B cell (primary cell): ENCODE measurements around the gene TMEM233. TPM values are rescaled to one million over a fixed set of nuclear protein-coding genes. Genes with fewer than 3 reads are reported as not detected.

Experiments
- ATAC-seq: fragments of 200-7000 bp; cut with Tn5 transposase; one replicate; pipeline ENCODE4 v1.10.0; 2021; ENCODE audit warnings: low read depth, mild to moderate bottlenecking, moderate number of reproducible peaks, moderate library complexity
- CTCF ChIA-PET: fragments of 350-600 bp; sonication (Branson Sonifier 250); formaldehyde crosslinking; loops from one replicate; lab custom pipeline; 2021; ENCODE audit warnings: antibody characterized with exemption, inconsistent platforms; lab: Charles Lee
- POLR2A ChIA-PET: fragments of 350-600 bp; sonication (Branson Sonifier 250); formaldehyde crosslinking; loops from one replicate; lab custom pipeline; 2021; ENCODE audit warnings: antibody characterized with exemption; lab: Charles Lee
- DNase-seq: peaks from one replicate; pipeline ENCODE4 v3.0.0; 2013
- H2AFZ ChIP-seq: 2 replicates; pipeline ENCODE4 v1.6.1; 2012; ENCODE audit warnings: mild to moderate bottlenecking, low read depth, low read length; ENCODE audit not compliant: insufficient read depth, poor library complexity, severe bottlenecking
- H3K27ac ChIP-seq, 2 donors: 1 replicate in 1 of 2; 2 replicates in 1 of 2; pipeline ENCODE4 v1.5.1; 2012 to 2013; ENCODE audit warnings: low read length in 2 of 2, mild to moderate bottlenecking in 2 of 2, moderate library complexity in 1 of 2
- H3K27me3 ChIP-seq, 4 experiments: fragments of 200-600 bp in 1 of 4; sonication (generic) in 1 of 4; replicated peaks in 1 of 4; 1 replicate in 2 of 4; 2 replicates in 2 of 4; pipeline versions ENCODE4 v1.6.1 to v1.7.0; 2013 to 2016; ENCODE audit warnings: low read length in 3 of 4, mild to moderate bottlenecking in 2 of 4, mixed read lengths in 1 of 4, moderate library complexity in 1 of 4; ENCODE audit not compliant: insufficient read depth in 4 of 4, control insufficient read depth in 3 of 4; ENCODE audit errors: control extremely low read depth in 1 of 4
- H3K36me3 ChIP-seq, 2 experiments: replicated peaks in 1 of 2; 1 replicate in 1 of 2; 2 replicates in 1 of 2; pipeline versions ENCODE4 v1.6.1 to v1.7.1; 2013; ENCODE audit warnings: low read length in 1 of 2; ENCODE audit not compliant: insufficient read depth in 2 of 2, control insufficient read depth in 1 of 2; ENCODE audit errors: control extremely low read depth in 1 of 2, extremely low read depth in 1 of 2
- H3K4me1 ChIP-seq, 2 donors: fragments of 200-600 bp in 1 of 2; sonication (generic) in 1 of 2; 1 replicate in 1 of 2; 2 replicates in 1 of 2; pipeline versions ENCODE4 v1.5.1 to v1.6.1; 2013 to 2017; ENCODE audit warnings: low read length in 2 of 2; ENCODE audit not compliant: control insufficient read depth in 2 of 2, insufficient read depth in 2 of 2
- H3K4me2 ChIP-seq: replicated peaks from 2 replicates; pipeline ENCODE3; 2012; ENCODE audit warnings: mild to moderate bottlenecking, low read depth, low read length; ENCODE audit not compliant: poor library complexity, severe bottlenecking
- H3K4me3 ChIP-seq, 5 experiments: fragments of 200-600 bp in 1 of 5; sonication (generic) in 1 of 5; 1 replicate in 3 of 5; 2 replicates in 2 of 5; pipeline versions ENCODE4 v1.5.1 to v1.7.0; 2011 to 2016; ENCODE audit warnings: low read length in 4 of 5, mild to moderate bottlenecking in 4 of 5, low read depth in 2 of 5, control low read depth in 1 of 5, moderate library complexity in 1 of 5; ENCODE audit not compliant: insufficient read depth in 1 of 5; ENCODE audit errors: control extremely low read depth in 1 of 5, extremely low read depth in 1 of 5
- H3K79me2 ChIP-seq: fragments of 200-600 bp; sonication (generic); one replicate; pipeline ENCODE4 v1.6.0; 2016; ENCODE audit warnings: low read length; ENCODE audit not compliant: control insufficient read depth, insufficient read depth
- H3K9ac ChIP-seq: fragments of 200-600 bp; sonication (generic); 2 replicates; pipeline ENCODE4 v1.6.1; 2017; ENCODE audit warnings: mild to moderate bottlenecking, low read length, moderate library complexity
- H3K9me3 ChIP-seq, 3 donors: one replicate each; pipeline versions ENCODE4 v1.6.1 to v1.7.1; 2013; ENCODE audit warnings: low read length in 2 of 3; ENCODE audit not compliant: control insufficient read depth in 2 of 3, insufficient read depth in 1 of 3; ENCODE audit errors: control extremely low read depth in 1 of 3
- H4K20me1 ChIP-seq: 2 replicates; pipeline ENCODE4 v1.6.0; 2012; ENCODE audit warnings: mild to moderate bottlenecking, low read length; ENCODE audit not compliant: insufficient read depth, control insufficient read depth, poor library complexity, severe bottlenecking
- H3K27ac Mint-ChIP-seq: one replicate; pipeline ENCODE4 v1.8.0; 2021; ENCODE audit warnings: mixed read lengths
- H3K27me3 Mint-ChIP-seq: one replicate; pipeline ENCODE4 v1.8.0; 2021; ENCODE audit warnings: mixed read lengths
- H3K4me1 Mint-ChIP-seq: one replicate; pipeline ENCODE4 v1.8.0; 2021; ENCODE audit warnings: mixed read lengths
- H3K4me3 Mint-ChIP-seq: one replicate; pipeline ENCODE4 v1.8.0; 2021; ENCODE audit warnings: mixed read lengths
- H3K9me3 Mint-ChIP-seq: one replicate; pipeline ENCODE4 v1.8.0; 2022; ENCODE audit warnings: mixed read lengths; ENCODE audit not compliant: insufficient read depth
- CTCF ChIP-seq: fragments of 200-600 bp; IDR thresholded peaks from one replicate; pipeline ENCODE4 v1.8.0; 2022; ENCODE audit warnings: antibody characterized with exemption, mild to moderate bottlenecking
- EZH2 ChIP-seq: IDR thresholded peaks from 2 replicates; pipeline ENCODE4 v1.6.1; 2012; ENCODE audit warnings: borderline replicate concordance, low read depth, mild to moderate bottlenecking, moderate library complexity, low read length; ENCODE audit not compliant: insufficient read depth, poor library complexity, severe bottlenecking
- WGBS: methylation state at CpG from one replicate; pipeline ENCODE4 v1.1.5; 2013; ENCODE audit warnings: missing lambda C conversion rate; ENCODE audit not compliant: insufficient coverage; 5-methylcytosine and 5-hydroxymethylcytosine counted together
- intact Hi-C: fragments of 100-400 bp; cut with micrococcal nuclease; formaldehyde crosslinking; loops from one replicate; pipeline ENCODE4 v1.10.0; 2022
- polyA plus RNA-seq: library from polyadenylated mRNA; depleted of rRNA; stranded (reverse); fragments of >200 nt; gene quantifications from 2 replicates; pipeline ENCODE4 v1.2.3, GENCODE V29; 2012
- total RNA-seq, 2 donors: library from RNA; stranded (reverse); fragments of 120-200 nt in 1 of 2; gene quantifications; 1 replicate in 1 of 2; 2 replicates in 1 of 2; pipeline versions ENCODE4 v1.2.3 to v1.2.4, GENCODE V29; 2013 to 2022

Gene TMEM233
- total and polyA plus RNA-seq, 2 donors (not counting 1 experiment from before 2014, with no cell fraction given) = not detected

GRCh38 chr12:119620490-119620889 is 26.9 kb downstream of the TMEM233 start:
- no peak overlapping the region for H3K4me3 ChIP-seq
- no peaks in the 10 kb centered on the region for H3K36me3 ChIP-seq
- no peak for DNase-seq
- intact Hi-C loops = no loop called here
- POLR2A ChIA-PET = interaction anchor here (0.6 kb wide), 1 partner anchor 1982 kb away, joined by 3 read pairs; no protein-coding TSS in a partner anchor
- ATAC-seq = no peak
- no peak overlapping the region for H3K27ac Mint-ChIP-seq
- no peak for TF ChIP-seq EZH2
- TF ChIP-seq CTCF = no peak
- no peak overlapping the region for H3K27ac ChIP-seq
- H3K9ac ChIP-seq = no peak overlapping the region
- no peaks in the 10 kb centered on the region for H4K20me1 ChIP-seq
- no peaks in the 10 kb centered on the region for H3K4me1 Mint-ChIP-seq
- no peaks in the 10 kb centered on the region for H3K4me1 ChIP-seq
- no peak overlapping the region for H3K4me3 Mint-ChIP-seq
- H2AFZ ChIP-seq = no peak overlapping the region
- H3K9me3 Mint-ChIP-seq = no peaks in the 10 kb centered on the region
- peaks cover 0 to 9% (median 2%) of the 10 kb centered on the region in 3 donors for H3K9me3 ChIP-seq
- no CpG with 5 or more reads among the region's 1 CpG for WGBS
- H3K79me2 ChIP-seq = no peaks in the 10 kb centered on the region
- H3K27me3 Mint-ChIP-seq = peaks cover 28% of the 10 kb centered on the region
- CTCF ChIA-PET = no interaction called here
- peaks cover 0 to 5% (median 0%) of the 10 kb centered on the region in 4 experiments for H3K27me3 ChIP-seq
- H3K4me2 ChIP-seq = no peak overlapping the region

GRCh38 chr12:119621878-119622277 is 28.3 kb downstream of the TMEM233 start:
- ATAC-seq = no peak
- POLR2A ChIA-PET = no interaction called here
- CTCF ChIA-PET = no interaction called here

More at GRCh38 chr12:119621878-119622277, 28.3 kb downstream of the TMEM233 start:
- no peak overlapping the region for H3K27ac Mint-ChIP-seq
- Histone ChIP-seq H3K4me1 (no peaks in the 10 kb centered on the region), H3K9me3 (peaks cover 0 to 9% (median 2%) of the 10 kb centered on the region in 3 donors), H3K79me2 (no peaks in the 10 kb centered on the region), H3K4me3 (no peak overlapping the region), H2AFZ (no peak overlapping the region), H4K20me1 (no peaks in the 10 kb centered on the region), H3K36me3 (no peaks in the 10 kb centered on the region), H3K27me3 (peaks cover 0 to 5% (median 0%) of the 10 kb centered on the region in 4 experiments), H3K9ac (no peak overlapping the region), H3K4me2 (no peak overlapping the region), H3K27ac (no peak overlapping the region)
- no peak overlapping the region for H3K4me3 Mint-ChIP-seq
- H3K9me3 Mint-ChIP-seq = no peaks in the 10 kb centered on the region
- intact Hi-C loops = no loop called here
- no peak for TF ChIP-seq CTCF
- no peak for TF ChIP-seq EZH2
- peaks cover 31% of the 10 kb centered on the region for H3K27me3 Mint-ChIP-seq
- no peaks in the 10 kb centered on the region for H3K4me1 Mint-ChIP-seq
- DNase-seq = no peak
- no CpG with 5 or more reads among the region's 2 CpGs for WGBS
